Measurements from ENCODE around the gene NAV2. TPM values are rescaled to one million over a fixed set of nuclear protein-coding genes. Genes with fewer than 3 reads are reported as not detected.

Gene NAV2
- total RNA-seq, 4 donors from 2014 or later: 9.6 to 40.0 (median 23.1) TPM

- no peak for DNase-seq
- 84 to 94% methylated on average over 3 of the region's 3 CpGs for WGBS, 2 donors (ENCODE audit: low coverage in 1 of 2)
- H3K9me3 ChIP-seq: no peaks in the 10 kb centered on the region
- in situ Hi-C loops (cut with MboI; ENCODE audit: low pct_ligation_motif_present in 1 of 4, low pct_unique_long_range_greater_than_20kb in 1 of 4, low sequenced_read_pairs in 3 of 4): loop anchor here in 2 of 4 donors (10.0 to 25.0 kb wide), 2 partner anchors 181 to 434 kb away; no protein-coding TSS in a partner anchor
- intact Hi-C loops (cut with DNase I; ENCODE audit: low total_unique reads): loop anchor here (10.0 kb wide), 1 partner anchor 149 kb away; no protein-coding TSS in a partner anchor
- peaks cover 0 to 4% (median 1%) of the 10 kb centered on the region in 4 donors for H3K4me1 ChIP-seq
- H3K4me3 ChIP-seq: no peak overlapping the region
- no peak for TF ChIP-seq POLR2AphosphoS5 (IDR thresholded peaks at IDR 0.05)
- TF ChIP-seq EP300 (IDR thresholded peaks at IDR 0.05; ENCODE audit: low read depth): no peak
- TF ChIP-seq, protein P1, sequence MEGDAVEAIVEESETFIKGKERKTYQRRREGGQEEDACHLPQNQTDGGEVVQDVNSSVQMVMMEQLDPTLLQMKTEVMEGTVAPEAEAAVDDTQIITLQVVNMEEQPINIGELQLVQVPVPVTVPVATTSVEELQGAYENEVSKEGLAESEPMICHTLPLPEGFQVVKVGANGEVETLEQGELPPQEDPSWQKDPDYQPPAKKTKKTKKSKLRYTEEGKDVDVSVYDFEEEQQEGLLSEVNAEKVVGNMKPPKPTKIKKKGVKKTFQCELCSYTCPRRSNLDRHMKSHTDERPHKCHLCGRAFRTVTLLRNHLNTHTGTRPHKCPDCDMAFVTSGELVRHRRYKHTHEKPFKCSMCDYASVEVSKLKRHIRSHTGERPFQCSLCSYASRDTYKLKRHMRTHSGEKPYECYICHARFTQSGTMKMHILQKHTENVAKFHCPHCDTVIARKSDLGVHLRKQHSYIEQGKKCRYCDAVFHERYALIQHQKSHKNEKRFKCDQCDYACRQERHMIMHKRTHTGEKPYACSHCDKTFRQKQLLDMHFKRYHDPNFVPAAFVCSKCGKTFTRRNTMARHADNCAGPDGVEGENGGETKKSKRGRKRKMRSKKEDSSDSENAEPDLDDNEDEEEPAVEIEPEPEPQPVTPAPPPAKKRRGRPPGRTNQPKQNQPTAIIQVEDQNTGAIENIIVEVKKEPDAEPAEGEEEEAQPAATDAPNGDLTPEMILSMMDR (IDR thresholded peaks at IDR 0.05): no peak
- TF ChIP-seq POLR2A (IDR thresholded peaks at IDR 0.05): no peak
- H3K27me3 ChIP-seq: no peaks in the 10 kb centered on the region
- H3K36me3 ChIP-seq: no peaks in the 10 kb centered on the region
- H3K27ac ChIP-seq: no peak overlapping the region
These were observed 33.4 kb downstream of the NAV2 start for GRCh38 chr11:19746086-19746485.

GRCh38 chr11:19747634-19748033, 35.0 kb downstream of the NAV2 start:
- H3K36me3 ChIP-seq: no peaks in the 10 kb centered on the region
- no peaks in the 10 kb centered on the region for H3K27me3 ChIP-seq
- no peak overlapping the region for H3K27ac ChIP-seq
- H3K4me3 ChIP-seq: no peak overlapping the region
- in situ Hi-C loops (cut with MboI; ENCODE audit: low pct_ligation_motif_present in 1 of 4, low pct_unique_long_range_greater_than_20kb in 1 of 4, low sequenced_read_pairs in 3 of 4) (loop anchor here in 2 of 4 donors (10.0 to 25.0 kb wide), 2 partner anchors 183 to 435 kb away; no protein-coding TSS in a partner anchor), intact Hi-C loops (cut with DNase I; ENCODE audit: low total_unique reads) (loop anchor here (10.0 kb wide), 1 partner anchor 147 kb away; no protein-coding TSS in a partner anchor)
- 60 to 81% methylated on average over 1 to 2 of the region's 2 CpGs for WGBS, 2 donors (ENCODE audit: low coverage in 1 of 2)
- TF ChIP-seq EP300 (IDR thresholded peaks at IDR 0.05; ENCODE audit: low read depth) (no peak), POLR2A (IDR thresholded peaks at IDR 0.05) (no peak), POLR2AphosphoS5 (IDR thresholded peaks at IDR 0.05) (no peak)
- TF ChIP-seq, protein P1 (IDR thresholded peaks at IDR 0.05): no peak
- no peaks in the 10 kb centered on the region for H3K4me1 ChIP-seq
- no peak for DNase-seq
- no peaks in the 10 kb centered on the region for H3K9me3 ChIP-seq

- 85 to 95% methylated on average over 2 to 4 of the region's 4 CpGs for WGBS, 2 donors (ENCODE audit: low coverage in 1 of 2)
- H3K4me1 ChIP-seq: peaks cover 0 to 9% (median 3%) of the 10 kb centered on the region in 4 donors
- no peak overlapping the region for H3K4me3 ChIP-seq
- no peak for DNase-seq
- H3K9me3 ChIP-seq: no peaks in the 10 kb centered on the region
- in situ Hi-C loops (cut with MboI; ENCODE audit: low pct_ligation_motif_present in 1 of 4, low pct_unique_long_range_greater_than_20kb in 1 of 4, low sequenced_read_pairs in 3 of 4) (loop anchor here in 1 of 4 donors (25.0 kb wide), 1 partner anchor 689 kb away; the partner anchor contains the start of gene MRGPRX2), intact Hi-C loops (cut with DNase I; ENCODE audit: low total_unique reads) (no loop called here)
- no peak overlapping the region for H3K27ac ChIP-seq
- H3K36me3 ChIP-seq: no peaks in the 10 kb centered on the region
- TF ChIP-seq POLR2AphosphoS5 (IDR thresholded peaks at IDR 0.05) (no peak), POLR2A (IDR thresholded peaks at IDR 0.05) (no peak), EP300 (IDR thresholded peaks at IDR 0.05; ENCODE audit: low read depth) (no peak)
- TF ChIP-seq, protein P1 (IDR thresholded peaks at IDR 0.05): no peak
- H3K27me3 ChIP-seq: no peaks in the 10 kb centered on the region
These were observed 38.4 kb downstream of the NAV2 start for GRCh38 chr11:19751055-19751454.

GRCh38 chr11:19753451-19754106, 40.9 kb downstream of the NAV2 start:
- Histone ChIP-seq H3K9me3 (no peaks in the 10 kb centered on the region), H3K36me3 (no peaks in the 10 kb centered on the region), H3K27ac (no peak overlapping the region), H3K4me3 (no peak overlapping the region), H3K27me3 (no peaks in the 10 kb centered on the region), H3K4me1 (peaks cover 9 to 15% (median 10%) of the 10 kb centered on the region in 4 donors)
- in situ Hi-C loops (cut with MboI; ENCODE audit: low pct_ligation_motif_present in 1 of 4, low pct_unique_long_range_greater_than_20kb in 1 of 4, low sequenced_read_pairs in 3 of 4) (loop anchor here in 1 of 4 donors (25.0 kb wide), 1 partner anchor 691 kb away; the partner anchor contains the start of gene MRGPRX2), intact Hi-C loops (cut with DNase I; ENCODE audit: low total_unique reads) (no loop called here)
- 58 to 63% methylated on average over 4 to 5 of the region's 5 CpGs for WGBS, 2 donors (ENCODE audit: low coverage in 1 of 2)
- no peak for DNase-seq
- no peak for TF ChIP-seq POLR2A (IDR thresholded peaks at IDR 0.05)
- TF ChIP-seq POLR2AphosphoS5 (IDR thresholded peaks at IDR 0.05): no peak
- TF ChIP-seq, protein P1 (IDR thresholded peaks at IDR 0.05): no peak
- TF ChIP-seq EP300 (IDR thresholded peaks at IDR 0.05; ENCODE audit: low read depth): no peak

Measured in transverse colon (tissue), 4 donors.